A549 (cell line): ENCODE results near the gene TRIM3.

Source experiments
- CBX8 ChIP-seq: fragments of 200-600 bp; sonication (generic); IDR thresholded peaks from 2 replicates; pipeline ENCODE4 v1.6.1; 2016
- CTCF ChIP-seq: fragments of >200 bp; sonication (Bioruptor Twin); formaldehyde crosslinking; IDR thresholded peaks from 3 replicates; pipeline ENCODE4 v1.5.1; 2016
- EHMT2 ChIP-seq: fragments of 200-600 bp; sonication (generic); IDR thresholded peaks from 2 replicates; pipeline ENCODE4 v1.6.1; 2016; ENCODE audit warnings: antibody characterized with exemption, low read depth, mild to moderate bottlenecking, moderate library complexity
- EP300 ChIP-seq, 2 experiments: fragments of >200 bp; sonication (Bioruptor Twin); formaldehyde crosslinking; IDR thresholded peaks; 2 replicates in 1 of 2; 3 replicates in 1 of 2; pipeline ENCODE4 v1.6.1; 2016 to 2017
- HOXA7 ChIP-seq: fragments of 250-450 bp; sonication (Bioruptor Pico); IDR thresholded peaks from 2 replicates; pipeline ENCODE4 v1.5.0; 2020; ENCODE audit warnings: mild to moderate bottlenecking, moderate library complexity
- PHF8 ChIP-seq: fragments of 200-600 bp; sonication (generic); IDR thresholded peaks from 2 replicates; pipeline ENCODE4 v1.6.1; 2016; ENCODE audit warnings: low read depth, mild to moderate bottlenecking, antibody characterized with exemption, moderate library complexity, borderline replicate concordance
- POLR2A ChIP-seq: IDR thresholded peaks from 2 replicates; pipeline ENCODE4 v1.6.1; 2012; ENCODE audit warnings: mild to moderate bottlenecking, low read length
- REST ChIP-seq: fragments of 200-600 bp; sonication (generic); IDR thresholded peaks from 2 replicates; pipeline ENCODE4 v1.6.1; 2016; ENCODE audit warnings: antibody characterized with exemption, mild to moderate bottlenecking, moderate library complexity
- RFX5 ChIP-seq: fragments of 450-650 bp; IDR thresholded peaks from 2 replicates; pipeline ENCODE4 v1.7.1; 2014; ENCODE audit warnings: antibody characterized with exemption, mild to moderate bottlenecking, moderate library complexity
- SMC3 ChIP-seq: fragments of >200 bp; sonication (Bioruptor Twin); formaldehyde crosslinking; IDR thresholded peaks from 3 replicates; pipeline ENCODE4 v1.6.1; 2018; ENCODE audit warnings: inconsistent platforms
- ZFP36 ChIP-seq: fragments of 450-650 bp; IDR thresholded peaks from 2 replicates; pipeline ENCODE4 v1.6.1; 2014; ENCODE audit warnings: borderline replicate concordance; ENCODE audit not compliant: partially characterized antibody
- ZSCAN20 ChIP-seq: fragments of 250-450 bp; sonication (Bioruptor Pico); IDR thresholded peaks from 2 replicates; pipeline ENCODE4 v1.8.0; 2022; ENCODE audit warnings: mild to moderate bottlenecking, moderate library complexity

- TF ChIP-seq CBX8 (no peak), CTCF (no peak), EHMT2 (no peak), EP300 (IDR thresholded peaks at IDR 0.05) (no peak), RFX5 (no peak), SMC3 (no peak), PHF8 (no peak), ZFP36 (no peak), HOXA7 (no peak), POLR2A (no peak), ZSCAN20 (CRISPR knock-in tag) (no peak), REST (no peak)
Measured at GRCh38 chr11:6406370-6406769, 67.4 kb downstream of the TRIM3 start.
